HepG2 (cell line): ENCODE data around the gene CLDN14. TPM values are rescaled to one million over a fixed set of nuclear protein-coding genes. Genes with fewer than 3 reads are reported as not detected.

Experiments used
- CBX1 ChIP-seq: IDR thresholded peaks from one replicate; pipeline ENCODE4 v1.6.1; 2016; ENCODE audit warnings: antibody characterized with exemption, low read depth
- DPF2 ChIP-seq: sonication (generic); formaldehyde crosslinking; IDR thresholded peaks from 2 replicates; pipeline ENCODE4 v1.4.0; 2020; ENCODE audit warnings: mild to moderate bottlenecking, low read depth, missing genetic modification reagents, borderline replicate concordance
- HNRNPLL ChIP-seq: fragments of 200-400 bp; formaldehyde crosslinking; IDR thresholded peaks from 2 replicates; pipeline ENCODE4 v1.6.1; 2017; ENCODE audit warnings: mild to moderate bottlenecking, low read depth, low read length; ENCODE audit not compliant: poor library complexity, severe bottlenecking
- IRF2 ChIP-seq: IDR thresholded peaks from 2 replicates; pipeline ENCODE4 v1.6.1; 2018; ENCODE audit warnings: missing genetic modification reagents, missing compliant biosample characterization
- NFKB2 ChIP-seq: sonication (generic); formaldehyde crosslinking; IDR thresholded peaks from 2 replicates; pipeline ENCODE4 v1.4.0; 2020; ENCODE audit warnings: missing genetic modification reagents, borderline replicate concordance
- RFXAP ChIP-seq: sonication (generic); formaldehyde crosslinking; IDR thresholded peaks from 2 replicates; pipeline ENCODE4 v1.4.0; 2020; ENCODE audit warnings: missing genetic modification reagents, borderline replicate concordance
- RNF2 ChIP-seq: fragments of 450-650 bp; conservative IDR thresholded peaks from 2 replicates; pipeline ENCODE4 v1.6.1; 2016; ENCODE audit warnings: low read depth
- STAG1 ChIP-seq: sonication (generic); formaldehyde crosslinking; IDR thresholded peaks from 2 replicates; pipeline ENCODE4 v1.4.0; 2020; ENCODE audit warnings: missing genetic modification reagents
- ZFP1 ChIP-seq: IDR thresholded peaks from 2 replicates; pipeline ENCODE4 v1.6.1; 2016
- ZNF33B ChIP-seq: sonication (generic); formaldehyde crosslinking; IDR thresholded peaks from 2 replicates; pipeline ENCODE4 v1.5.1; 2020; ENCODE audit warnings: mild to moderate bottlenecking, missing genetic modification reagents
- ZNF354B ChIP-seq: sonication (generic); formaldehyde crosslinking; IDR thresholded peaks from 2 replicates; pipeline ENCODE4 v1.8.0; 2022; ENCODE audit warnings: mild to moderate bottlenecking, missing genetic modification reagents
- ZNF546 ChIP-seq: sonication (generic); formaldehyde crosslinking; conservative IDR thresholded peaks from 2 replicates; pipeline ENCODE4 v1.8.1; 2023; ENCODE audit warnings: mild to moderate bottlenecking, missing genetic modification reagents
- ZNF629 ChIP-seq: sonication (generic); formaldehyde crosslinking; conservative IDR thresholded peaks from 2 replicates; pipeline ENCODE4 v1.5.0; 2020; ENCODE audit warnings: missing genetic modification reagents
- polyA plus RNA-seq, 8 experiments: library from polyadenylated mRNA; depleted of rRNA in 3 of 8; stranded (reverse) in 7 of 8; unstranded in 1 of 8; fragments of >200 nt; fragmentation: Illumina TruSeq in 4 of 8; extraction: Trizol in 4 of 8; gene quantifications; 2 replicates each; pipeline versions ENCODE4 v1.2.1 to v1.2.3, GENCODE V29; 2011 to 2016; ENCODE audit warnings: low read depth in 4 of 8, missing spikeins in 1 of 8, mixed read lengths in 1 of 8; ENCODE audit not compliant: insufficient read depth in 1 of 8
- total RNA-seq, 5 experiments: library from RNA; depleted of rRNA; stranded (reverse); fragments of >200 nt; fragmentation: Illumina TruSeq; extraction: Trizol; gene quantifications; 2 replicates each; pipeline ENCODE4 v1.2.3, GENCODE V29; 2016; ENCODE audit warnings: low read depth in 1 of 5
- TF ChIP-seq, protein P1 (sequence below): sonication (generic); formaldehyde crosslinking; IDR thresholded peaks from 2 replicates; pipeline ENCODE4 v1.4.0; 2020; ENCODE audit warnings: mild to moderate bottlenecking, low read depth, missing genetic modification reagents
- TF ChIP-seq, protein P2 (sequence below): sonication (generic); formaldehyde crosslinking; IDR thresholded peaks from 2 replicates; pipeline ENCODE4 v1.4.0; 2020; ENCODE audit warnings: missing genetic modification reagents
- TF ChIP-seq, protein P3 (sequence below): sonication (generic); formaldehyde crosslinking; IDR thresholded peaks from 2 replicates; pipeline ENCODE4 v1.8.0; 2023; ENCODE audit warnings: mild to moderate bottlenecking, missing genetic modification reagents
- TF ChIP-seq, protein P4 (sequence below): IDR thresholded peaks from 2 replicates; pipeline ENCODE4 v1.6.1; 2016; ENCODE audit warnings: missing genetic modification reagents, missing compliant biosample characterization
- TF ChIP-seq, protein P5 (sequence below): sonication (generic); formaldehyde crosslinking; IDR thresholded peaks from 2 replicates; pipeline ENCODE4 v1.9.0; 2021; ENCODE audit warnings: missing genetic modification reagents, mild to moderate bottlenecking, borderline replicate concordance
- TF ChIP-seq, protein P6 (sequence below): sonication (generic); formaldehyde crosslinking; IDR thresholded peaks from 2 replicates; pipeline ENCODE4 v1.8.1; 2023; ENCODE audit warnings: mild to moderate bottlenecking, moderate library complexity, missing genetic modification reagents
- TF ChIP-seq, protein P7 (sequence below): sonication (generic); formaldehyde crosslinking; IDR thresholded peaks from 2 replicates; pipeline ENCODE4 v1.5.0; 2020; ENCODE audit warnings: mild to moderate bottlenecking, missing genetic modification reagents, borderline replicate concordance

Gene CLDN14
- total and polyA plus RNA-seq, 2 of the 13 experiments (the other 11 are each of a cell fraction or from before 2014, with no cell fraction given): 1.1 to 1.4 TPM

DNA sequence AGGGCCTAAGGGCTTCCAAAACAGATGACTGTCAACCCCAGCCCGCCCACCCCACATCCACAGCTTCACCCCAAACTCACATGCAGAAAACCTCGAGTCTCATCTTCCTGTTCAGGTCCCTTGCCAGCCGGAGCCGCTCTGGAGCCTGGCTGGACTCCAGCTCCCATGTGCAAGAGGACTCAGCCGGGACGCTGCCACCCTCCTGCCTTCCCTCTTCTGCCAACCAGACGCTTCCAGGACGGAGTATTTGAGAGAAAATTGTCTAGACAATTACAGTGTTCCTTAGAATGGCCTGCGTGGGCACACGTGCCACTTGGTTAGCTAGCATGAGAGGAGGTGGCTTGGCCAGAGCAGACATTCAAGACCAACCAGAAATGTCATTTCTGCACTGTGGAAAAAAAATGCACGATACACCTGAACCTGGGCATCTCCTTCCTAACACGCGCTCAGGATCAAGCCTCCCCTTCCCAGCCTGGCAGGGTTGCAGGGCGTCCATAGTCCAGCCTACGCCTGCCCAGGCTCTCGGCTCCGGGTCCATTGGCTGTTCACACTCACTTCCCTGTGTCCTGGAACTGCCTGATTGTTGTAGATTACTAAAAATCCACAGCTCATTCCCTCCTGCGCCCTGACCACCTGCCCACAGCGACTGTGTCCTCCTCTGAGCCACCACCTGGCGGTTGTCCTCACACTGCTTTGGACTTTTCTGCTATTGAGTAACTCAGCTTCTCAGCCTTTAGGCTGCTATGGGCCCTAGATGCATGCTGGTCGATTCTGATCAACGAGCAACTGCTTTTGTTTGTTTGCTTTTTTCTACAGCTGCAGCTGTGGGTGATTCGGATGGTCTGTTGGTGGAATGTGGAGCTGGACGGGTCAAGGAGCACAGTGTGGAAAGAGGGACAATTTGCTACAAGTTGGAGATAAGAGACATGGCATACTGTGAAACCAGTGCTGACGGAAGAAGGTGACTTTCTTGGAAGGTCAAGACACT lies at the start of gene CLDN14 (continued):
- no peak for TF ChIP-seq HNRNPLL
- TF ChIP-seq, protein P1, sequence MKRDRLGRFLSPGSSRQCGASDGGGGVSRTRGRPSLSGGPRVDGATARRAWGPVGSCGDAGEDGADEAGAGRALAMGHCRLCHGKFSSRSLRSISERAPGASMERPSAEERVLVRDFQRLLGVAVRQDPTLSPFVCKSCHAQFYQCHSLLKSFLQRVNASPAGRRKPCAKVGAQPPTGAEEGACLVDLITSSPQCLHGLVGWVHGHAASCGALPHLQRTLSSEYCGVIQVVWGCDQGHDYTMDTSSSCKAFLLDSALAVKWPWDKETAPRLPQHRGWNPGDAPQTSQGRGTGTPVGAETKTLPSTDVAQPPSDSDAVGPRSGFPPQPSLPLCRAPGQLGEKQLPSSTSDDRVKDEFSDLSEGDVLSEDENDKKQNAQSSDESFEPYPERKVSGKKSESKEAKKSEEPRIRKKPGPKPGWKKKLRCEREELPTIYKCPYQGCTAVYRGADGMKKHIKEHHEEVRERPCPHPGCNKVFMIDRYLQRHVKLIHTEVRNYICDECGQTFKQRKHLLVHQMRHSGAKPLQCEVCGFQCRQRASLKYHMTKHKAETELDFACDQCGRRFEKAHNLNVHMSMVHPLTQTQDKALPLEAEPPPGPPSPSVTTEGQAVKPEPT (CRISPR knock-in tag): peak; percentile 49; the same call in 1 of the 2 replicates
- TF ChIP-seq ZNF629: peak; percentile 53; the same call in 1 of the 2 replicates
- TF ChIP-seq ZNF354B (CRISPR knock-in tag): no peak
- TF ChIP-seq ZFP1 (CRISPR knock-in tag): peak; percentile 77; the same call in 1 of the 2 replicates
- TF ChIP-seq, protein P2, sequence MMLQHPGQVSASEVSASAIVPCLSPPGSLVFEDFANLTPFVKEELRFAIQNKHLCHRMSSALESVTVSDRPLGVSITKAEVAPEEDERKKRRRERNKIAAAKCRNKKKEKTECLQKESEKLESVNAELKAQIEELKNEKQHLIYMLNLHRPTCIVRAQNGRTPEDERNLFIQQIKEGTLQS (CRISPR knock-in tag): no peak
- TF ChIP-seq DPF2 (CRISPR knock-in tag): peak; percentile 95
- TF ChIP-seq, protein P3, sequence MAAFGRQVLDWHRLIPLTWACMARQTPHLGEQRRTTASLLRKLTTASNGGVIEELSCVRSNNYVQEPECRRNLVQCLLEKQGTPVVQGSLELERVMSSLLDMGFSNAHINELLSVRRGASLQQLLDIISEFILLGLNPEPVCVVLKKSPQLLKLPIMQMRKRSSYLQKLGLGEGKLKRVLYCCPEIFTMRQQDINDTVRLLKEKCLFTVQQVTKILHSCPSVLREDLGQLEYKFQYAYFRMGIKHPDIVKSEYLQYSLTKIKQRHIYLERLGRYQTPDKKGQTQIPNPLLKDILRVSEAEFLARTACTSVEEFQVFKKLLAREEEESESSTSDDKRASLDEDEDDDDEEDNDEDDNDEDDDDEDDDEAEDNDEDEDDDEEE (CRISPR knock-in tag): peak; percentile 35; the same call in 1 of the 2 replicates
- TF ChIP-seq, protein P4, sequence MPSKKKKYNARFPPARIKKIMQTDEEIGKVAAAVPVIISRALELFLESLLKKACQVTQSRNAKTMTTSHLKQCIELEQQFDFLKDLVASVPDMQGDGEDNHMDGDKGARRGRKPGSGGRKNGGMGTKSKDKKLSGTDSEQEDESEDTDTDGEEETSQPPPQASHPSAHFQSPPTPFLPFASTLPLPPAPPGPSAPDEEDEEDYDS: peak; percentile 85
- no peak for TF ChIP-seq ZNF33B (CRISPR knock-in tag)
- TF ChIP-seq RNF2: no peak; the same call in 1 of the 2 replicates
- TF ChIP-seq NFKB2 (CRISPR knock-in tag): peak; percentile 86
- peak; percentile 88 for TF ChIP-seq IRF2 (CRISPR knock-in tag)
- no peak; the same call in 1 of the 2 replicates for TF ChIP-seq ZNF546
- TF ChIP-seq RFXAP: peak; percentile 61
- TF ChIP-seq CBX1: no peak
- peak; percentile 33 for TF ChIP-seq STAG1 (CRISPR knock-in tag)
- TF ChIP-seq, protein P5, sequence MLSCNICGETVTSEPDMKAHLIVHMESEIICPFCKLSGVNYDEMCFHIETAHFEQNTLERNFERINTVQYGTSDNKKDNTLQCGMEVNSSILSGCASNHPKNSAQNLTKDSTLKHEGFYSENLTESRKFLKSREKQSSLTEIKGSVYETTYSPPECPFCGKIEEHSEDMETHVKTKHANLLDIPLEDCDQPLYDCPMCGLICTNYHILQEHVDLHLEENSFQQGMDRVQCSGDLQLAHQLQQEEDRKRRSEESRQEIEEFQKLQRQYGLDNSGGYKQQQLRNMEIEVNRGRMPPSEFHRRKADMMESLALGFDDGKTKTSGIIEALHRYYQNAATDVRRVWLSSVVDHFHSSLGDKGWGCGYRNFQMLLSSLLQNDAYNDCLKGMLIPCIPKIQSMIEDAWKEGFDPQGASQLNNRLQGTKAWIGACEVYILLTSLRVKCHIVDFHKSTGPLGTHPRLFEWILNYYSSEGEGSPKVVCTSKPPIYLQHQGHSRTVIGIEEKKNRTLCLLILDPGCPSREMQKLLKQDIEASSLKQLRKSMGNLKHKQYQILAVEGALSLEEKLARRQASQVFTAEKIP: no peak
- TF ChIP-seq, protein P6, sequence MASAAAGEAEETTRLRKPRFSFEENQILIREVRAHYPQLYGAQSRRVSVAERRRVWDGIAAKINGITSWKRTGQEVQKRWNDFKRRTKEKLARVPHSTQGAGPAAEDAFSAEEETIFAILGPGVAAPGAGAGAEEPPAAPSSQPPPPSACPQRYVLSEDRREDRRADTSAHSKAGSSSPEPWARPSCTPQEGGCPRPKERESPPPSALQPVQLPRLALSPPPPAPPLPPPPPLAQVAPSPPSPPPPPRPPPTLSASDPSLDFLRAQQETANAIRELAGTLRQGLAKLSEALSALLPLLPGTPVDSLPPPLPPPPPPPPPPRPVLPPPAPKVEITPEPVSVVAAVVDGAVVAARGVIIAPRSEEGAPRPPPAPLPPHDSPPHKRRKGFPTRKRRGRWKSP (CRISPR knock-in tag): no peak
- TF ChIP-seq, protein P7, sequence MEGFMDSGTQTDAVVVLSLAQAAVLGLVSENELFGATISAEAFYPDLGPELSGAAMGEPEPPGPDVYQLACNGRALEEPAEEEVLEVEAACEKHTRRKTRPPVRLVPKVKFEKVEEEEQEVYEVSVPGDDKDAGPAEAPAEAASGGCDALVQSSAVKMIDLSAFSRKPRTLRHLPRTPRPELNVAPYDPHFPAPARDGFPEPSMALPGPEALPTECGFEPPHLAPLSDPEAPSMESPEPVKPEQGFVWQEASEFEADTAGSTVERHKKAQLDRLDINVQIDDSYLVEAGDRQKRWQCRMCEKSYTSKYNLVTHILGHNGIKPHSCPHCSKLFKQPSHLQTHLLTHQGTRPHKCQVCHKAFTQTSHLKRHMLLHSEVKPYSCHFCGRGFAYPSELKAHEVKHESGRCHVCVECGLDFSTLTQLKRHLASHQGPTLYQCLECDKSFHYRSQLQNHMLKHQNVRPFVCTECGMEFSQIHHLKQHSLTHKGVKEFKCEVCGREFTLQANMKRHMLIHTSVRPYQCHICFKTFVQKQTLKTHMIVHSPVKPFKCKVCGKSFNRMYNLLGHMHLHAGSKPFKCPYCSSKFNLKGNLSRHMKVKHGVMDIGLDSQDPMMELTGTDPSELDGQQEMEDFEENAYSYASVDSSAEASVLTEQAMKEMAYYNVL (CRISPR knock-in tag): peak; percentile 93
